ENCODE results near the gene UBE2R2. TPM values are rescaled to one million over a fixed set of nuclear protein-coding genes. Genes with fewer than 3 reads are reported as not detected.
"Not testable (repeated sequence)": the region's sequence is repeated elsewhere in the genome, so short reads cannot be mapped to it uniquely, and the experiment has no call there.

UBE2R2 gene
- polyA plus RNA-seq, 10 donors = 36.4 to 47.4 (median 41.6) TPM

- DNase-seq = no peak
Measured at GRCh38 chr9:33923998-33924701, 107.2 kb downstream of the UBE2R2 start.

DNA sequence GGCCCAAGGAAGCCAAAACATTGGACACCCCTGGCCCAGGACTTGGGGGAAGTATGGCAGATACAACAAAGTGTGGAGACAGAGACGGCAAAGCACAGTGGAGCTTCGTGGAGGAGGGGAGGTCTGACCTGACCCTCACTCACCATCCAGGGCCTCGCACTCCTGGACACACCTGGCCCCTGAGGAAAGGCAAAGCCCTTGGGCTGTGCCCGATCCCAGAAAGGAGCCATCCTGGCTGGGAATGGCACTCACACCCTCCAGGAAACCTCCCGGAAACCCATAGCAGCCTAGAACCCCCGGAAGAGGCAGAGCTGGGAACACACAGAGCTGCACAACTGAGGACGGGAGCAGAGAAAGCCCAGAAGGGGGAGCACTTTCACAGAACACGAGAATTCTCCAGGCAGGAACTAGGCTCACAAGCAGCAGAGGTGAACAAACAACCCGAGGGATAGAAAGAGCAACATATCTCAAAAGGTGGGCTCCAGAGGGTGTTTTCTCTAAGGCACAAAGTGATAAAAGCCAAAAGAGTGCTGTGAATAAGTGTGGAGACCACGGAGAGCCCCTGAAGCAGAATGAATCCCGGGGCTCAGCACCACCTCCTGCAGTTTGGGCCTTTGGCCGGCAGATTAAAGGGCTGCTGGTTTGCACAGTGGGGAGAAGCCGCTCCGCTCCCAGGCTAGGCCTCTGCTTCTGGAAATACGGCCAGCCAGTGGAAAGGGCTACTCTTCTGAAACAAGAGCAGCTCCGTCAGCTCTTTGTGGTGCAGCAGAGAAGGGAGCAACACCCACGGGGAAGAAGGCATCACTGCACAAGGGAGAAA is 108.2 kb downstream of the UBE2R2 start:
- peak; percentile 16 to 66 (median 24) for DNase-seq

GRCh38 chr9:33926746-33927485 is 110.0 kb downstream of the UBE2R2 start:
- DNase-seq = no peak

DNA sequence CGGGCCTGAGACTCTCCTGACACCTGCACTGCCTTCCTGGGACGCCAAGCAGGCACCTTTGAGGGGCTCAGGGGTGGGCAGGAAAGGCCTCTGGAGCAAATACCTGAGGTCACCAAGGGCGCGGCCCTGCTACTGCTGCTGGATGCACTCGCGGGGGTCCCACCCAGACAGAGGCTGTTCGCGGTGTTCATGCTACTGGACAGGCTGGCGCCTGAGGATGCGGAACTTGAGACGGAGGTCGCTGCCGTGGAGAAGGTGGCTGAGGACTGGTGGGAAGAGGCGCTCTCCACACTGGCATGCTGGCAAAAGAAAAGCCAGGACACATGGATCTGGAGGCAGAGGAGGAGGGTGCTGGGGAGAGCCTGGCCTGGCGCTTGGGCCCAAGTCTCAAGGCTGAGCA is 110.7 kb downstream of the UBE2R2 start:
- DNase-seq = no peak

DNA sequence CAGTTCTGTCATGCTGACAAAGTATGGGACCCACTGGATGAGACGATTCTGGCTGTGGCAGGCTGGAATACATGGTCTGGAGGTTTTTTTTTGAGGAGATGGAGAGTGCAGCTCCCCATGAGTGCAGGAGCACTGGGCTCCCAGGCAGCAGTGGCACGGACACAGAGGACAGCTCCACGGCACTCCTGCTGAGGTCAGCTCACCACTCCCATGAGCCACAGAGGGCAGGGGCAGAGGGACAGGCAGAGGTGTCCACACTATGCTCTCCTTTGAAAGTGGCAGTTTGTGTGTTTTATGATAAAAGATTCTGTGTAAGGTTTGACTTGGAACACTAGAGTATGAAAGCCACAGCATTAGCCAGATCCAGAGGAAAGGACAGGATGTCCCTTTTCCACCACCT is 114.4 kb downstream of the UBE2R2 start:
- DNase-seq = no peak

- no peak for DNase-seq
Measured at GRCh38 chr9:33932078-33932807, 115.3 kb downstream of the UBE2R2 start.

- DNase-seq = no peak
Measured at GRCh38 chr9:33934188-33934878, 117.4 kb downstream of the UBE2R2 start.

GRCh38 chr9:33939924-33940874 is 123.2 kb downstream of the UBE2R2 start:
- DNase-seq = no peak

DNA sequence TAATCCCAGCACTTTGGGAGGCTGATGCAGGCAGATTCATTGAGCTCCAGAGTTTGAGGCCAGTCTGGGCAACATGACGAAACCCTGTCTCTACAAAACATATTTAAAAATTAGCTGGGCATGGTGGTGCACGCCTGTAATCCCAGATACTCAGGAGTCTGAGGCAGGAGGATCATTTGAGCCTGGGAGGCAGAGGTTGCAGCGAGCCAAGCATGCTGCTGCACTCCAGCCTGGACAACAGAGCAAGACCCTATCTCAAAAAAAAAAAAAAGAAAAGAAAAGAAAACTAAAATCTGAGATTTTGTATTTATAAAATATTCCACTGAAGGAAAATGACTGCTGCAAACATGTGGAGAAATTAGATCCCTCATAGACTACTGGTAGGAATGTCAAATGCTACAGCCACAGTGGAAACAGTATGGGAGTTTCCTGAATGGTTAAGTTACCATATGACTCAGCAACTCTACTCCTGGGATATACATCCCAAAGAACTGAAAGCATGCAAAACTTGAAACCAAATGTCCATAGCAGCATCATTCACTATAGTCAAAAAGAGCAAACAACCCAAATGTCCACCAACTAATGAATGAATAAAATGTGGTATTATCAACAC is 125.6 kb downstream of the UBE2R2 start:
- DNase-seq = peak in 2 of 3 donors; percentile 23 to 71

- DNase-seq = no peak
Measured at GRCh38 chr9:33943389-33943788, 126.4 kb downstream of the UBE2R2 start.

- DNase-seq = peak in 1 of 3 donors; percentile 79
Measured at GRCh38 chr9:33946779-33947535, 130.0 kb downstream of the UBE2R2 start.

- no peak for DNase-seq
Measured at GRCh38 chr9:33950371-33950770, 133.4 kb downstream of the UBE2R2 start.

DNA sequence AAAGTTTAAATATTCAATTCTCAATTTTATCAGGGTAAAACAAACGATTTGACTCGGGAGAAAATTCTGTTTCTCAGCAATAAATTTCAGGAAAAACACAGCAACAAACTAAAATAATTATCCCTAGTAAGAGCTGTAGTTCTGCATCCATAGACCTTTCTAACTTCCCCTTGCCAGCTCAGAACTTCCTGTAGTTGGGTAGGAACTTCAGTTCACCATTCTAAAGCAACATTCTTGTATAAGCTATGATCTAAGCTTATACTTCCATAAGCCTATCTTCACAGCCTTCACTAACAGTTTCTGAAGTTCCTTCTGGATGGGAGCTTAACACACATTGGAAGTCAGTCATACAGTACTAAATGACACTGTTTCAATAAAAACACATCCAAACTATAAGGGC is 135.1 kb downstream of the UBE2R2 start:
- DNase-seq = no peak

- DNase-seq = no peak
Measured at GRCh38 chr9:33956544-33956943, 139.6 kb downstream of the UBE2R2 start.

- DNase-seq = no peak
Measured at GRCh38 chr9:33959725-33960124, 142.8 kb downstream of the UBE2R2 start.

DNA sequence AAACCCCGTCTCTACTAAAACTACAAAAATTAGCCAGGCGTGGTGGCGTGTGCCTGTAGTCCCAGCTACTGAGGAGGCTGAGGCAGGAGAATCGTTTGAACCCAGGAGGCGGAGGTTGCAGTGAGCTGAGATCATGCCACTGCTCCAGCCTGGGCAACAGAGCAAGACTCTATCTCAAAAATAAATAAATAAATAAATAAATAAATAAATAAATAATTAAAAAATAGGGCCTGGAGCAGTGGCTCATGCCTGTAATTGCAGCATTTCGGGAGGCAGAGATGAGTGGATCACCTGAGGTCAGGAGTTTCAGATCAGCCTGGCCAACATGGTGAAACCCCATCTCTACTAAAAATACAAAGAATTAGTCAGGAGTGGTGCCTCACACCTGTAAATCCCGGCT is 145.5 kb downstream of the UBE2R2 start:
- not testable (repeated sequence) for DNase-seq

DNA sequence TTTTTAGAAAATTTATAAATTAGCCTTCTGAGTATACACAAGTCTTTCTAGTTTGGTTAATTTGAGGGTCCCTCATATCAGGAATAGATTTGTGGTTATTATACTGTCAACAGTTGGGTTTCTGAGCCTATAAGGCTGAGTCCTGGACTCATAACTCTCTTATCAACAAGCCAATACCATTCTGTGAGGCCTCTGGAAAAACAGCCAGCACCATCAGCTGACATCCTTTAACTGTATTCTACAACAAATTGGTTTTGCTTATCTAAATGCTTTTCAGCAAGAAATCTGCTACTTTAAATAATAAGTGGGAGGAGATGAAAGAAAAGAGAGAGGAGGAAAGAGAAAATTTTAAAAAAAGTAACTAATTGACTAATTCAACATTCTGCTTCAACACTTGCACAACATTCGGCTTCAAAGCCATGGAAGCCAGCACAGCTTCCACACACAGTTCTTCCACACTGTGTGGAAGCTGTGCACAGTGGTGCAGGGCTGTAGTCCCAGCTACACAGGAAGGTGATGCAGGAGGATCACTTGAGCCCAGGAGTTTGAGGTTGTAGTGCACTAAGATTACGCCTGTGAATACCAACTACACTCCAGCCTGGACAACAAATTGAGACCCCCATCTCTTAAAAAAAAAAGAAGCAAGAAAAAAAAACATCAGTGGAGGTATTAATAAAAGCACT is 147.3 kb downstream of the UBE2R2 start:
- no peak for DNase-seq
